Neuronal stem cell (in vitro differentiated cells): Measurements from ENCODE around the gene HERC3.

Source experiments
- DNase-seq: peaks from one replicate; pipeline ENCODE4 v3.0.0-alpha.2; 2013; ENCODE audit warnings: low spot score
- H2AFZ ChIP-seq: one replicate; pipeline ENCODE4 v1.6.1; 2013; ENCODE audit warnings: mild to moderate bottlenecking, low read length, inconsistent platforms
- H2AK5ac ChIP-seq: 2 replicates; pipeline ENCODE4 v1.6.1; 2013; ENCODE audit warnings: low read depth, mild to moderate bottlenecking, inconsistent platforms, low read length, moderate library complexity, mixed read lengths
- H2BK120ac ChIP-seq: 2 replicates; pipeline ENCODE4 v1.6.1; 2013; ENCODE audit warnings: low read depth, mild to moderate bottlenecking, inconsistent platforms, low read length, moderate library complexity, mixed read lengths
- H2BK12ac ChIP-seq: one replicate; pipeline ENCODE4 v1.6.1; 2013; ENCODE audit warnings: low read length, inconsistent platforms
- H2BK15ac ChIP-seq: 2 replicates; pipeline ENCODE4 v1.6.1; 2013; ENCODE audit warnings: mild to moderate bottlenecking, low read length, inconsistent platforms, mixed read lengths
- H2BK5ac ChIP-seq: one replicate; pipeline ENCODE4 v1.6.1; 2013; ENCODE audit warnings: inconsistent platforms, mild to moderate bottlenecking, low read length, moderate library complexity
- H3K14ac ChIP-seq: one replicate; pipeline ENCODE4 v1.6.1; 2013; ENCODE audit warnings: low read length, inconsistent platforms
- H3K18ac ChIP-seq: 2 replicates; pipeline ENCODE4 v1.6.1; 2013; ENCODE audit warnings: low read length, inconsistent platforms
- H3K23ac ChIP-seq: 2 replicates; pipeline ENCODE4 v1.6.1; 2013; ENCODE audit warnings: low read depth, mild to moderate bottlenecking, mixed read lengths, low read length, inconsistent platforms; ENCODE audit not compliant: poor library complexity
- H3K27ac ChIP-seq: replicated peaks from 3 replicates; pipeline ENCODE4 v1.5.1; 2013; ENCODE audit warnings: low read length, inconsistent platforms
- H3K27me3 ChIP-seq, 3 experiments: 2 replicates each; pipeline ENCODE4 v1.6.1; 2013; ENCODE audit warnings: low read length in 3 of 3, mild to moderate bottlenecking in 2 of 3, inconsistent platforms in 1 of 3, low read depth in 1 of 3, mixed read lengths in 1 of 3, moderate library complexity in 1 of 3; ENCODE audit not compliant: control insufficient read depth in 3 of 3, insufficient read depth in 3 of 3
- H3K36me3 ChIP-seq, 2 donors: replicated peaks in 1 of 2; 2 replicates each; pipeline ENCODE4 v1.6.1; 2013; ENCODE audit warnings: low read length in 2 of 2; ENCODE audit not compliant: control insufficient read depth in 2 of 2, insufficient read depth in 2 of 2
- H3K4ac ChIP-seq: 2 replicates; pipeline ENCODE4 v1.6.1; 2013; ENCODE audit warnings: inconsistent platforms, mild to moderate bottlenecking, low read length, moderate library complexity
- H3K4me1 ChIP-seq, 2 donors: 1 replicate in 1 of 2; 2 replicates in 1 of 2; pipeline ENCODE4 v1.6.1; 2013; ENCODE audit warnings: low read length in 2 of 2, low read depth in 1 of 2; ENCODE audit not compliant: control insufficient read depth in 2 of 2, insufficient read depth in 1 of 2
- H3K4me2 ChIP-seq: one replicate; pipeline ENCODE4 v1.6.1; 2013; ENCODE audit warnings: mild to moderate bottlenecking, low read length, inconsistent platforms; ENCODE audit not compliant: insufficient read depth, poor library complexity, severe bottlenecking
- H3K4me3 ChIP-seq, 2 donors: 2 replicates each; pipeline ENCODE4 v1.5.1; 2013; ENCODE audit warnings: low read length in 2 of 2, mild to moderate bottlenecking in 2 of 2, inconsistent platforms in 1 of 2, moderate library complexity in 1 of 2
- H3K79me1 ChIP-seq: one replicate; pipeline ENCODE4 v1.6.1; 2013; ENCODE audit warnings: low read depth, mild to moderate bottlenecking, inconsistent platforms, low read length, moderate library complexity
- H3K9ac ChIP-seq: one replicate; pipeline ENCODE4 v1.6.1; 2013; ENCODE audit warnings: mild to moderate bottlenecking, low read depth, low read length, inconsistent platforms; ENCODE audit not compliant: poor library complexity
- H3K9me3 ChIP-seq, 2 donors: replicated peaks in 1 of 2; 2 replicates each; pipeline versions ENCODE3 to v1.6.1; 2013; ENCODE audit warnings: low read length in 2 of 2, mild to moderate bottlenecking in 2 of 2, inconsistent platforms in 1 of 2, low read depth in 1 of 2, mixed read lengths in 1 of 2, moderate library complexity in 1 of 2; ENCODE audit not compliant: control insufficient read depth in 2 of 2, insufficient read depth in 1 of 2
- H4K8ac ChIP-seq: one replicate; pipeline ENCODE4 v1.6.1; 2013; ENCODE audit warnings: low read depth, mild to moderate bottlenecking, inconsistent platforms, low read length, moderate library complexity
- H4K91ac ChIP-seq: one replicate; pipeline ENCODE4 v1.6.1; 2013; ENCODE audit warnings: low read length, low read depth, mild to moderate bottlenecking, inconsistent platforms; ENCODE audit not compliant: poor library complexity
- WGBS, 2 donors: extraction: QIAGEN DNeasy Blood & Tissue Kit; methylation state at CpG; one replicate each; pipeline ENCODE4 v1.1.7; 2013; ENCODE audit warnings: missing lambda C conversion rate in 2 of 2, mixed read lengths in 1 of 2; ENCODE audit not compliant: insufficient read length in 2 of 2, insufficient replicate concordance in 1 of 2; ENCODE audit errors: extremely low coverage in 2 of 2; 5-methylcytosine and 5-hydroxymethylcytosine counted together

The HERC3 gene

GRCh38 chr4:88725986-88726385 is 133.7 kb downstream of the HERC3 start:
- Histone ChIP-seq H3K18ac (no peak overlapping the region), H3K4me3 (no peak overlapping the region), H2AK5ac (no peak overlapping the region), H2BK15ac (no peak overlapping the region), H2BK5ac (no peak overlapping the region), H3K36me3 (peaks cover 12 to 51% of the 10 kb centered on the region in 2 donors), H2BK12ac (no peak overlapping the region), H2AFZ (no peak overlapping the region), H3K27me3 (no peaks in the 10 kb centered on the region), H3K4ac (no peak overlapping the region), H3K27ac (no peak overlapping the region), H3K4me1 (peaks cover 0 to 1% of the 10 kb centered on the region in 2 donors), H4K91ac (no peak overlapping the region), H3K14ac (no peak overlapping the region), H4K8ac (no peak overlapping the region), H3K9me3 (no peaks in the 10 kb centered on the region), H3K23ac (no peak overlapping the region), H3K9ac (no peak overlapping the region), H3K4me2 (no peak overlapping the region), H2BK120ac (no peak overlapping the region), H3K79me1 (no peaks in the 10 kb centered on the region)
- no CpG with 5 or more reads among the region's 2 CpGs for WGBS, 2 donors
- no peak for DNase-seq

GRCh38 chr4:88728146-88728545 is 135.9 kb downstream of the HERC3 start:
- WGBS, 2 donors: no CpG with 5 or more reads among the region's 6 CpGs
- no peak overlapping the region for H3K14ac ChIP-seq

GRCh38 chr4:88729146-88729760 is 137.0 kb downstream of the HERC3 start:
- no peak overlapping the region for H2BK12ac ChIP-seq
- no peak overlapping the region for H3K27ac ChIP-seq
- H4K91ac ChIP-seq: no peak overlapping the region
- no peak overlapping the region for H3K23ac ChIP-seq
- H3K9ac ChIP-seq: no peak overlapping the region
- WGBS, 2 donors: no CpG with 5 or more reads among the region's 6 CpGs
- H3K4me3 ChIP-seq: no peak overlapping the region
- no peak overlapping the region for H2AFZ ChIP-seq
- no peaks in the 10 kb centered on the region for H3K79me1 ChIP-seq
- no peak overlapping the region for H4K8ac ChIP-seq
- H3K9me3 ChIP-seq: no peaks in the 10 kb centered on the region
- H2BK120ac ChIP-seq: no peak overlapping the region
- H3K27me3 ChIP-seq: no peaks in the 10 kb centered on the region
- H3K14ac ChIP-seq: no peak overlapping the region
- no peak overlapping the region for H2BK5ac ChIP-seq
- DNase-seq: no peak
- no peak overlapping the region for H2BK15ac ChIP-seq
- H3K36me3 ChIP-seq: peaks cover 13 to 60% of the 10 kb centered on the region in 2 donors
- H3K4me2 ChIP-seq: no peak overlapping the region
- no peak overlapping the region for H2AK5ac ChIP-seq
- H3K4me1 ChIP-seq: no peaks in the 10 kb centered on the region
- H3K18ac ChIP-seq: no peak overlapping the region
- H3K4ac ChIP-seq: no peak overlapping the region

More at GRCh38 chr4:88728146-88728545, 135.9 kb downstream of the HERC3 start:
- Histone ChIP-seq H2AK5ac (no peak overlapping the region), H2AFZ (no peak overlapping the region), H4K91ac (no peak overlapping the region), H3K4ac (no peak overlapping the region), H3K9ac (no peak overlapping the region), H3K4me1 (peaks cover 0 to 1% of the 10 kb centered on the region in 2 donors), H3K27ac (no peak overlapping the region), H3K9me3 (no peaks in the 10 kb centered on the region), H2BK12ac (no peak overlapping the region), H3K4me2 (no peak overlapping the region), H3K4me3 (no peak overlapping the region), H2BK5ac (no peak overlapping the region), H3K18ac (no peak overlapping the region), H2BK120ac (no peak overlapping the region), H3K36me3 (peaks cover 13 to 60% of the 10 kb centered on the region in 2 donors), H4K8ac (no peak overlapping the region), H3K23ac (no peak overlapping the region), H3K79me1 (no peaks in the 10 kb centered on the region), H3K27me3 (no peaks in the 10 kb centered on the region), H2BK15ac (no peak overlapping the region)
- no peak for DNase-seq

- H3K9ac ChIP-seq: no peak overlapping the region
- H2AFZ ChIP-seq: no peak overlapping the region
- H2BK5ac ChIP-seq: no peak overlapping the region
- DNase-seq: no peak
- no peak overlapping the region for H3K4me2 ChIP-seq
- H3K4me3 ChIP-seq: no peak overlapping the region
- H3K23ac ChIP-seq: no peak overlapping the region
- H3K79me1 ChIP-seq: no peaks in the 10 kb centered on the region
- H4K91ac ChIP-seq: no peak overlapping the region
- H3K4me1 ChIP-seq: no peaks in the 10 kb centered on the region
- no peak overlapping the region for H2AK5ac ChIP-seq
- H3K27me3 ChIP-seq: no peaks in the 10 kb centered on the region
- H3K9me3 ChIP-seq: no peaks in the 10 kb centered on the region
- H2BK12ac ChIP-seq: no peak overlapping the region
- peaks cover 13 to 65% of the 10 kb centered on the region in 2 donors for H3K36me3 ChIP-seq
- no peak overlapping the region for H3K18ac ChIP-seq
- no CpG with 5 or more reads among the region's 5 CpGs for WGBS, 2 donors
- no peak overlapping the region for H2BK15ac ChIP-seq
- no peak overlapping the region for H3K27ac ChIP-seq
- H3K4ac ChIP-seq: no peak overlapping the region
- no peak overlapping the region for H3K14ac ChIP-seq
- H4K8ac ChIP-seq: no peak overlapping the region
- no peak overlapping the region for H2BK120ac ChIP-seq
Observed at GRCh38 chr4:88730811-88731210, 138.5 kb downstream of the HERC3 start.
